Endothelial cell of umbilical vein (primary cell): ENCODE results near the gene ARHGAP30. TPM values are rescaled to one million over a fixed set of nuclear protein-coding genes. Genes with fewer than 3 reads are reported as not detected.

Experiments
- BruUV-seq: library from RNA; stranded (reverse); fragments of 400-500 nt; replicated peaks from 2 replicates; lab custom pipeline; 2021; lab: Mats Ljungman, UMichigan
- CTCF ChIA-PET: fragments of 300-600, 350-600 bp; sonication (Branson Sonifier 250); formaldehyde crosslinking; loops from one replicate; lab custom pipeline; 2021; ENCODE audit warnings: antibody characterized with exemption, inconsistent platforms; lab: Charles Lee
- POLR2A ChIA-PET: fragments of 300-600, 350-600 bp; sonication (Branson Sonifier 250); formaldehyde crosslinking; loops from one replicate; lab custom pipeline; 2021; ENCODE audit warnings: antibody characterized with exemption, inconsistent platforms; lab: Charles Lee
- DNase-seq: peaks from one replicate; pipeline ENCODE4 v3.0.0-alpha.2; 2011; ENCODE audit warnings: low read depth, low spot score
- FAIRE-seq: peaks from 2 replicates; lab custom pipeline; 2011; peaks lifted over from hg19 to GRCh38; lab: Jason Lieb, UNC
- H2AFZ ChIP-seq: 2 replicates; pipeline ENCODE4 v1.6.0; 2012; ENCODE audit warnings: low read depth, low read length, control low read depth, inconsistent platforms
- H3K27ac ChIP-seq: 2 replicates; pipeline ENCODE4 v1.5.1; 2011; ENCODE audit warnings: low read depth, mild to moderate bottlenecking, control low read depth, low read length, moderate library complexity; ENCODE audit not compliant: insufficient read depth
- H3K27me3 ChIP-seq, 2 experiments: 2 replicates each; pipeline versions ENCODE4 v1.6.0 to v1.6.1; 2011; ENCODE audit warnings: low read length in 2 of 2, mixed read lengths in 1 of 2; ENCODE audit not compliant: control insufficient read depth in 2 of 2, insufficient read depth in 2 of 2
- H3K36me3 ChIP-seq, 2 experiments: 2 replicates in 1 of 2; 3 replicates in 1 of 2; pipeline ENCODE4 v1.5.1; 2011; ENCODE audit warnings: low read length in 2 of 2, mild to moderate bottlenecking in 1 of 2, moderate library complexity in 1 of 2; ENCODE audit not compliant: control insufficient read depth in 2 of 2, insufficient read depth in 2 of 2; ENCODE audit errors: extremely low read depth in 1 of 2
- H3K4me1 ChIP-seq: 3 replicates; pipeline ENCODE4 v1.5.1; 2011; ENCODE audit warnings: mild to moderate bottlenecking, low read length; ENCODE audit not compliant: control insufficient read depth, insufficient read depth; ENCODE audit errors: extremely low read depth
- H3K4me2 ChIP-seq: 2 replicates; pipeline ENCODE4 v1.6.1; 2011; ENCODE audit warnings: low read length, control low read depth, mixed read lengths; ENCODE audit not compliant: insufficient read depth
- H3K4me3 ChIP-seq, 3 experiments: fragments of 200-600 bp in 1 of 3; sonication (generic), shearing (Covaris generic) in 1 of 3; replicated peaks in 1 of 3; 2 replicates each; pipeline ENCODE4 v1.5.1; 2011 to 2016; ENCODE audit warnings: control low read depth in 3 of 3, low read length in 3 of 3, mild to moderate bottlenecking in 2 of 3, inconsistent platforms in 1 of 3, low read depth in 1 of 3, moderate library complexity in 1 of 3; ENCODE audit not compliant: insufficient read depth in 1 of 3
- H3K79me2 ChIP-seq: 2 replicates; pipeline ENCODE4 v1.6.0; 2012; ENCODE audit warnings: low read length, inconsistent platforms; ENCODE audit not compliant: control insufficient read depth, insufficient read depth
- H3K9ac ChIP-seq: replicated peaks from 2 replicates; pipeline ENCODE3; 2011; ENCODE audit warnings: low read length, control low read depth; ENCODE audit not compliant: insufficient read depth; ENCODE audit errors: extremely low read depth
- H3K9me1 ChIP-seq: replicated peaks from 3 replicates; pipeline ENCODE4 v1.6.0; 2011; ENCODE audit warnings: mild to moderate bottlenecking, low read length; ENCODE audit not compliant: control insufficient read depth, insufficient read depth; ENCODE audit errors: extremely low read depth
- H3K9me3 ChIP-seq: replicated peaks from 2 replicates; pipeline ENCODE4 v1.5.1; 2012; ENCODE audit warnings: low read length, inconsistent platforms; ENCODE audit not compliant: control insufficient read depth, insufficient read depth
- H4K20me1 ChIP-seq: replicated peaks from 2 replicates; pipeline ENCODE3; 2011; ENCODE audit warnings: mild to moderate bottlenecking, low read length; ENCODE audit not compliant: control insufficient read depth, insufficient read depth; ENCODE audit errors: extremely low read depth
- CTCF ChIP-seq, 2 donors: IDR thresholded peaks; 1 replicate in 1 of 2; 2 replicates in 1 of 2; pipeline ENCODE4 v1.5.1; 2011; ENCODE audit warnings: low read length in 2 of 2, mild to moderate bottlenecking in 2 of 2, moderate library complexity in 2 of 2, control low read depth in 1 of 2, inconsistent platforms in 1 of 2, low read depth in 1 of 2; ENCODE audit not compliant: insufficient read depth in 1 of 2; ENCODE audit errors: extremely low read depth in 1 of 2
- EZH2 ChIP-seq: IDR thresholded peaks from 2 replicates; pipeline ENCODE4 v1.6.1; 2012; ENCODE audit warnings: borderline replicate concordance, low read depth, mild to moderate bottlenecking, moderate library complexity, low read length, inconsistent platforms; ENCODE audit not compliant: severe bottlenecking
- FOS ChIP-seq: IDR thresholded peaks from 2 replicates; pipeline ENCODE4 v1.6.1; 2011; ENCODE audit warnings: mild to moderate bottlenecking, low read length, moderate library complexity, borderline replicate concordance; ENCODE audit not compliant: insufficient read depth
- GATA2 ChIP-seq: IDR thresholded peaks from 2 replicates; pipeline ENCODE4 v1.7.0; 2011; ENCODE audit warnings: low read depth, mild to moderate bottlenecking, moderate library complexity, mixed read lengths, low read length; ENCODE audit not compliant: insufficient read length, insufficient read depth
- JUN ChIP-seq: IDR thresholded peaks from 2 replicates; pipeline ENCODE4 v1.6.1; 2011; ENCODE audit warnings: borderline replicate concordance, low read depth; ENCODE audit not compliant: insufficient read length, insufficient read depth
- MAX ChIP-seq: IDR thresholded peaks from 2 replicates; pipeline ENCODE4 v1.6.1; 2011; ENCODE audit not compliant: insufficient read depth, insufficient read length
- MYC ChIP-seq: IDR thresholded peaks from one replicate; pipeline ENCODE4 v1.6.1; 2011; ENCODE audit warnings: mild to moderate bottlenecking, low read depth, low read length
- POLR2A ChIP-seq: IDR thresholded peaks from 2 replicates; pipeline ENCODE4 v1.6.1; 2012; ENCODE audit warnings: low read depth, mild to moderate bottlenecking, control low read depth, low read length
- POLR2AphosphoS5 ChIP-seq: IDR thresholded peaks from 2 replicates; pipeline ENCODE4 v1.6.1; 2012; ENCODE audit warnings: low read depth, mild to moderate bottlenecking, control low read depth, low read length, moderate library complexity; ENCODE audit not compliant: insufficient read depth
- dilution Hi-C: fragments of 300-500 bp; cut with MboI; formaldehyde crosslinking; loops from one replicate; pipeline ENCODE4 v1.15.0; 2019; ENCODE audit warnings: low sequenced_read_pairs; ENCODE audit not compliant: extremely low pct_ligation_motif_present
- intact Hi-C: fragments of 100-400 bp; cut with micrococcal nuclease; formaldehyde crosslinking; loops from one replicate; pipeline ENCODE4 v1.10.0; 2022
- polyA plus RNA-seq, 4 experiments: library from polyadenylated mRNA; depleted of rRNA in 3 of 4; stranded (reverse) in 3 of 4; unstranded in 1 of 4; fragments of >200 nt; gene quantifications; 2 replicates each; pipeline versions ENCODE4 v1.2.1 to v1.2.3, GENCODE V29; 2011 to 2012; ENCODE audit warnings: missing spikeins in 1 of 4
- total RNA-seq: library from RNA; stranded (reverse); gene quantifications from 2 replicates; pipeline ENCODE4 v1.2.3, GENCODE V29; 2021

Gene ARHGAP30
- total and polyA plus RNA-seq, 2 donors (not counting 3 experiments of a cell fraction or from before 2014, with no cell fraction given) = not detected

GRCh38 chr1:161091093-161091492 is 21.4 kb upstream of the ARHGAP30 start:
- ChIA-PET POLR2A (no interaction called here), CTCF (interaction anchor here (1.1 kb wide), 1 partner anchor 93 kb away, joined by 4 read pairs; no protein-coding TSS in a partner anchor)
- FAIRE-seq = no peak

More at GRCh38 chr1:161091093-161091492, 21.4 kb upstream of the ARHGAP30 start:
- dilution Hi-C loops (no loop called here), intact Hi-C loops (no loop called here)
- no peaks in the 10 kb centered on the region for H3K79me2 ChIP-seq
- H2AFZ ChIP-seq = no peak overlapping the region
- no peaks in the 10 kb centered on the region for H3K9me3 ChIP-seq
- H3K9ac ChIP-seq = no peak overlapping the region
- DNase-seq = no peak
- no peaks in the 10 kb centered on the region for H3K9me1 ChIP-seq
- H3K36me3 ChIP-seq = no peaks in the 10 kb centered on the region
- BruUV-seq = no TSS peak
- H3K27me3 ChIP-seq = no peaks in the 10 kb centered on the region
- H4K20me1 ChIP-seq = no peaks in the 10 kb centered on the region
- H3K4me3 ChIP-seq = no peak overlapping the region
- no peak overlapping the region for H3K27ac ChIP-seq
- H3K4me2 ChIP-seq = no peak overlapping the region
- TF ChIP-seq MAX (no peak), EZH2 (no peak), JUN (no peak), POLR2A (no peak), FOS (no peak), CTCF (IDR thresholded peaks at IDR 0.05; ENCODE audit: extremely low read depth in 1 of 2, insufficient read depth in 1 of 2, low read depth in 1 of 2, low read length in 2 of 2) (no peak), MYC (no peak), GATA2 (no peak), POLR2AphosphoS5 (no peak)
- H3K4me1 ChIP-seq = no peaks in the 10 kb centered on the region
